Stimulated activated CD8-positive, alpha-beta memory T cell treated with anti-CD3 and anti-CD28 coated beads, Interleukin-15, amount 100 ng/mL, for 1 hour (primary cell): ENCODE results near the gene FSD1L.

Experiments
- DNase-seq: peaks from one replicate; pipeline ENCODE4 v3.0.0-alpha.2; 2020; ENCODE audit warnings: low read depth

The FSD1L gene

DNA sequence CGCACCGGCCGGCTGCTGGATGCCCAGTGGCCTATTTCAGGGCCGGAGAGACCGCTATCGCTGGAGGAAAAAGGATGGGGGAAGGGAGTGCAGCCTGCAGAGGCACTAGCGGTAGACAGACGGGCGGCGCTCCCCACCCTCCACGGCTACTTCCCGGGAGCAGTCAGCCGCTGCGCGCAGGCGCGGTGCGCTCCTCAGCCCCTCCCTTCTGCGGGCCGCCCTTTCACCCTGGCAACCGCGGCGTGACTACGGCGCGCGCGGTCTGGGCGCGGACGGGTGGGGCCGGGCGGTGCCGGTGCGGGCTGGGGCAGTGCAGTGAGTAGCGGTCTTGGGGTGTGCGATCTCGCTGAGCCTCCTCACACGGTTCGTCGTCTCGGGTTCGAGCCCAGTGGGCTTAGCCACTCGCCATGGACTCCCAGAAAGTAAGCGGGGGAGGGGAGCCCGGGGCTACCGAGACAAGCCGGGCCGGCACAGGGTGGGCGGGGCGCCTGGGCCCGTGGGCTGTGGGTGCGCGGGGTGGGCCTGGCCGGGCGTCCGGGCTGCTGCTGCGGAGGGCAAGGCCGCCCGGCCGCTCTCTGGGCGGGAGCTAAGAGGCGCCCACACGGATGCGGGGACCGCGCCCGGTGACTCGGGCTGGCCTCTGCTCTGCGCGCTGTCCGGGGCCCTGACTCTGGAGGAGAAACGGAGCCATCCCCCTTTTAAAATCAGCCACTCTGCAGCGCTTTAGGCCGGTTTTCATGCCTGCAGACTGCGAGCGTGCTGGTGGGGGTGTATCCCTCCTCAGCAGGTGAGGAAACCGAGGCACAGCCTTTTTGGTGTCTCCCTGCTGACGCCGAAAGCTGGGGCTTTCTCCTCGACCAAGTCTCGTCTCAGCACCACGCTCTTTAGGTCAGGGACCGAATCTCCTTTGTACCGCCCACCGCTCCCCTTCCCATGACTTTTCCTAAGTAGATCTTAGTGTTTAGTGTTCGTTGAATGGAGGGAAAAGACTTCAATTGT, at the start of gene FSD1L:
Gene FSD1L, plus strand, starts transcription at position 221 of the 999 bp plus-strand sequence. Its CDS starts 187 bp downstream, at position 408.
- DNase-seq, result peak; percentile 50

DNA sequence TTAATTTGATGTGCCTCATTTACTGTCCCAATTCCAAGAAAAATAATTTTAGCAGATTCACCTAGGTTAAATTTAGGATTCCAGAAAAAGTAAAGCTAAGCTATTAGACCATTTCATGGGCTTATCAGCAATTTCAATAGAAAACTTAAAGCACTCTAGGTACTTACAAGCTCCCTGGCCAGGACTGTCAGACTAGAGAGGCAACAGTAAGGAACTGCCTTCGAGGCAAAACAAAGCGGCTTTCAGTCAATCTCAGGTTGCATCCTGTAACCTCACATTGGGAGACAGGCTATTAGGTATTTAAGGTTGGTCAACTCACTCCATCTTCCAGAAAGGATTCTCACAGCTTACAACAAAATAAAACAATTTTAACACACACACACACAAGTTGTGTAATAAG, 48.7 kb upstream of the FSD1L start:
- no peak for DNase-seq

DNA sequence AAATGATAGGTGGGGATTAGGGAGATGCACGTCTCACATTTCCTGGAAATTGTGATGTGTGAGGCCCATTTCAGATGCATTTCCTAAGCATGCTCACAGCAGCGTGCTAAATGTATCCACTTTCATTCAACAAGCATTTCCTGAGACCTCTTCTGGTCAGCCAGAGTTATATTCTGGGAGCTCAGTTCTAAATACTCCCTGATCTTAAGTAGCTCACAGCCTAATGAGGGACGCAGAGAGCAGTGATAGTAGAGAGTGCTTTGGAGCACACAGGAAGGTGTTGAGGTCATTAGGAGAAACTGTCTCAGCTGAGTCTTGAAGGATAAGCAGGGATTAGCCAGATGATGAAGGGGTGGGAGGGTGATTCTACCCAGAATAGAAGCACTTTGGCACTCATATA, 46.2 kb upstream of the FSD1L start:
- DNase-seq, result no peak

DNA sequence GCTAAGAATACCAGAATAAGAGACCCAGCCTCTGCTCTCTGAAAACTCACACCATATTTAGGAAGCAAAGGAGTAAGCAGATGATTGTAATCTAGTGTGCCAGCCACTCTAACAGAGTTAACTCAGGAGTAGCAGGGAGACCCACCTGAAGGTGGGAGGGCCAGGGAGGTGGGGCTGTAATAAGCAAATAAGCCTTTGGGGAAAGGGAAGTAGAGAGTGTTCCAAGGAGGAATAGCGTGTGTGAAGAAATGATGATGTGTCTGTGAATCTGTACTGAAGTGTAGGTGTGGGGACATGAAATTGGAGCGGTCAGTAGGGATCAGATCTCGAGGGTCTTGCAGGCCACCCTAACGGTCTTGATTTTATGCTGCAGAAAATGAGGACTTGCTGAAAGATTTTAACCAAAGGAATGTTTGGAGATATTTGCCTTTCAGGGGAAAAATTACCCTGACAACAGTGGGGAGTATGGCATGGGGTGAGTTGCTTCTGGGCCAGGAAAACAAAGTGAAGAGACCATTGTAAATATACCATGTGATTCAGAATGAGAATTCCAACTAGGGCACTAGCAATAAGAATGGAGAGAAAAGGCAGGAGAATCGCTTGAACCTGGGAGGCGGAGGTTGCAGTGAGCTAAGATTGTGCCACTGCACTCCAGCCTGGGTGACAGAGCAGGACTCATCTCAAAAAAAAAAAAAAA, 44.1 kb upstream of the FSD1L start:
- DNase-seq, result no peak

DNA sequence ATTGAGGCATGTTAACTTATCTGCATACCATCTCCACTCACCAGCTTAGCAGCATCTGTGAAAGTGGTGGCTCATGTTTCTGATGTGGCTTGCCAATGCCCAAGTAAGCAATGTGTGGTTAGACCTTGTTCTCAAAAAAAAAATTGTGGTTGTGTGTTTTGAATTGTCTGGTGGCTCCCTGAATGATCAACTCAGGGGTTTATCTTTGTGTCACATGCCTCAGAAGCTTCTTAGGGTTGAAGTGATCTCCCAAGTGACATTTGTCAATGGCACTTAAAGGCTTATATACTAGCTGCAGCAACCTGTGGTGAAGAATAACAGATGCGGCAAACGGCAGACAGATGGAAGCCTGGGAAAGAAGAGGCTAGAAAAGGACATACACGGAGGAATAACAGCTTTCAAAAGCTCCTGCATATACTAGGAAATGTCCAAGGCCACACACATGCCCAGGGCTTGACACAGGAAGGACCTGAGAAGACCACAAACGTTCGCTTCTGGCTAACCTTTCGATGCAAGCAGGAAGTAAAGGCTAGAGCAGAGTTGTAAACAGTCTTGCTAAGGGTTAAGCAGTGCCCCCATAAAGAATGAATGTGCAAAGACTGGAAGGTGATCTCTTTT, 42.2 kb upstream of the FSD1L start:
- DNase-seq, result peak; percentile 16

DNA sequence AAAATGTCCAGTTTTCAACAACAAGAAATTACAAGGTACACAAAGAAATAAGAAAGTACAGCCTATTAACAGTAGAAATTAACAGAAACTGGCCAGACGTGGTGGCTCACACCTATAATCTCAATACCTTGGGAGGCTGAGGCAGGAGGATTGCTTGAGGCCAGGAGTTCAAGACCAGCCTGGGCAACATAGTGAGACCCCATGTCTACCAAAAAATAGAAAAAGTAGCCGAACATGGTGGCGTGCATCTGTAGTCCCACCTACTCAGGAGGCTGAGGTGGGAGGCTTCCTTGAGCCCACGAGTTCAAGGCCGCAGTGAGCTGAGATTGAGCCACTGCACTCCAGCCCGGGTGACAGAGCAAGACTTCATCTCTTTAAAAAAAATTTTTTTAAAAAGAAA, 41.5 kb upstream of the FSD1L start:
- no peak for DNase-seq

DNA sequence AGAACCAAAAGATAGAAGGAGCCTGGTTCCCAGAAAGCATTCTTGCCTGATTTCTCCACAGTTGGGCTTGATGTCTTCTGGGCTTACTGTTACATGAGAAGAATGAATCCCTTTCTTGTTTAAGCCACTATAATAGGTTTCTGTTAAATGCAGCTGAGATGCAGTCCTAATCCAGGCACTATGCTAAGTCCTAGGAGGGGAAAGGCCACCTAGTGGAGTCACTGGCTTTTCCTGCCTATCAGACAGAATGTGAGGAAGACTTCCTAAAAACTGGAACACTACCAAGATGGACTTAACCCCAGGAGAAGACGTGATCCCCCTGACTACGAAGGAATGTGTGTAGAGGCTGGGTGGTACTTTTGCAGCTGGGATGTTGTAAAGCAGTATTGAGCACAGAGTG, 34.3 kb upstream of the FSD1L start:
- DNase-seq, result no peak

DNA sequence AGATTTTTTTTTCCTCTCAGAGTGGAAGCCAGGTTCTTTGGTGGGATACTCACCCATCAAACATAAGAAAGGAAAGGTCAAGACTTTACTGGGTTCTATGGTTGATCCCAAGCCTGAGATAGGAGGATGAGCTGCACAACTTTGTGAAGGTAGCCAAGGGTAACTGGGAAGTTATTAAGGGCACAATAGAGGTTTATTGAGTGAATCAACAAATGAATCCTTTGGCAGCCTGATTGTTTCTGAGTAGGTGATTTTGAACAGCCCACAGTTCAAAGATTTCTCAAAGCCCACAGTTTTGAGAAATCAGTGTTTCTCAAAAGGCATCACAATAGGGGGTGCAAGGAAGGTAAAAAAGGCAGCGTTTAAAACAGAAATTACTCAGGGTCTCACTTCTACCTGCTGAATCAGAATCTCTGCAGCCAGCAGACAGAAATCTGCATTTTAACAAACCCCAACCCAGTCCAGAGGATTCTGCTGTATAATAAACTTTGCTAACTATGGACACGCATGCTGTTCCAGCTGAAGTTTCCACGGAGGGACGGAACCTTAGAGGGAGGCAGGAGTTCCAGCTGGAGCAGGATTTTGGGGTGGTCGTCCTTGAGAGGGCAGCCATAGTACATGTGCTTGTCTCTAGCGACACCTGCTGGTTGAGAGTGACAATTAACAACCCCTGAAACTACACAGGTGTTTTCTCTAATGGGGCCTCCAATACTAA, 32.7 kb upstream of the FSD1L start:
- DNase-seq, result peak; percentile 50

DNA sequence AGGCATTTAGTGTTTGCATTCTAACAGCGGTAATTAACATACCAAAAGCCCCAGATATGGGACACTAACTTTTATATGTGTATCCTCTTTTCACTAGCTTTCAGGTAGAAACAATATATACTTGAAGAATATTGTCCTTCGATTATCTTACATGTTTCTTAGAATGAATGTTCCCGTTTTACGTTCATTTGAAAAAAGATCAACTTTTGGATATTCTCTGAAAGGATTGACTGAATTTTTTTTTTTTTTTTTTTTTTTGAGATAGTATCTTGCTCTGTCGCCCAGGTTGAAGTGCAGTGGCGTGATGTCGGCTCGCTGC, 32.2 kb upstream of the FSD1L start:
- no peak for DNase-seq

DNA sequence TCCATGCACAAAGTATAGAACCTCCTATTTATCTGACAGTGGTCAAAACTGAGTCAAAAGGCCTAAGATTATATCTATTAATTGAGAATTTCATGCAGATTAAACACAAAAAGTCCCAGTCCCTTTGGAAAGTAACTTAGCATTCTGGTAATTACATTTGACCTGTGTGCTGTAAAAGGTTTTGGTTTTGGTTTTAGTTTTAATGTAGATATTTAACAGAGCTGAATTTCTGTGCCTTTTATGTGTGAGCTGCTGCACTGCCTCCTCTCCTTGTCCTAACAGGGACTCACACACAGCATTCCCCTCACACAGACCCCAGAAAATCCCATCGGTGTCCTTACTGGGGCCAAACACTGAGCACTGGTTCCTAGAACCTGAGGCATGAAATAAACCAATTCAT, 31.0 kb upstream of the FSD1L start:
- DNase-seq, result no peak

DNA sequence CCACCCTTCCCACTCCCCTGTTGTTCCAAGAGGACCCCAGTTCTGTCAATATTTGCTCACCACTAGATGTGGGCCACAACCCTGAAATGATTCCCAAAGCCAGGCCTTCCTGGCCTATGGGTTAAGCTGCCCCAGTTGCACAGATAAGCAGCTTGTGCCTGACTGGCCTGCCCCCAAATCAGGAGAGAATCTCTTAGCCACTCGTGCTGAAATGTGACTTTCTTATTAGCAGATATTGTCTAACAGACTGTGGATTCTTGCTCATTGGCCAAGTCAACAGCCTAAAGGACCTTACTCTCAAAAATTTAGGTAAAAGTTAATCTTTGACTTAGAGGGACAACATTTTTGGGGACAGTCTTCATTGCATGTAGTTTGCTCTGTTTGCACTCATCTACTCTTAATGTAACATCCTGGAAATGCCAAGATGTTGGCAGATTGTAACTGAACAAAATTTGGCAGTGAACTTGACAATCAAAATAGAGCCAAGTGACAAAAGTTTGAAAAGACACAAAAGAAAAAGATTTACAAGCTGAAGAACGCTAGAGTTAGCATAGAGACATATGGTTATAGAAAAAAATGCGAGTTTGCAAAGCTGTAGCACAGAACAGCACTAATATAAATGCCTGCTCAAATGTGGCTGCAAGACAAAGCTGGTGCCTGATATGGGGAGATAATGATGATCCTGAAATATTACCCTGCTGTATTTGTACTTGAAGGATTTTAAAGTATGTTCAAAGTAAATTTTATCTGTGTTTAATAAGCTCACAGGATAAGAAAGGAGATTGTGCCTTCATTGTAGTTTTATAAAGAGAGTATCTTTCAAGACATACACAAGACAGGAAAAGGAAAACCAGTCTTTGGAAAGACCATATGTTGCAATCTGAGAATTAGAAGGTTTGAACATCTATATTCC, 29.0 kb upstream of the FSD1L start:
- DNase-seq, result no peak

DNA sequence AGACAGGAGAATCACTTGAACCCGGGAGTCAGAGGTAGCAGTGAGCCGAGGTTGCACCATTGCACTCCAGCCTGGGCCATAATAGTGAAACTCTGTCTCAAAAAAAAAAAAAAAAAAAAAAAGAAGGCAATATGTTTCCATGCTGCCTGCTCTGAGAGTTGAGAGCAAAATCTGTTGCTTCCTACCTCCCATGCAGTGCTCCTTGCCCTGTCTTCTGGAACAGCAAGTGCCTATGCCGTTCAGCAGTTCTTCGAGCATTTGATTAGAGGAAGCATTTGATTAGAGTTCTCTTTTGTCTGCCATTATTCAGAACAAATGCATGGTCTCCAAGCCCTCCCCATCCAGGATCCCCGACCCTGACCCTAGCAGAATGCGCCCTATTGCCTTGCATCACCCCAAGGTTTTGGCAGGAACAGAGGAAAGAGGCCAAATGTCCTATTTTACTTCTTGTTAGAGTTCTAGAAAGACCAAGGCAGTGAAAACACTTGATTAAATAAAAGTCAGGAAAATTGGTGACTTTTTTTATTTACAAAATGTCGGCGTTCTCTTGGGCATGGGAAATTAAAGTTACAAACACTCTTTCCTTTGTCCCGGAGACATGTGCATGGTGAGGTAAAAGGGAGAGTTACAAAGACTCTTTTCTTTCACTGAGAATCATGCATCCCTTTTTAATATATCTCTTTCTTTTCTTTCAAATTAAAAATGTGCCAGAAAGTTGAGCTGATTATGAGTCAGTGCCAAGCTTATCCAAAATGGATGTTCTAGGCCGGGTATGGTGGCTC, 27.8 kb upstream of the FSD1L start:
- DNase-seq, result no peak

DNA sequence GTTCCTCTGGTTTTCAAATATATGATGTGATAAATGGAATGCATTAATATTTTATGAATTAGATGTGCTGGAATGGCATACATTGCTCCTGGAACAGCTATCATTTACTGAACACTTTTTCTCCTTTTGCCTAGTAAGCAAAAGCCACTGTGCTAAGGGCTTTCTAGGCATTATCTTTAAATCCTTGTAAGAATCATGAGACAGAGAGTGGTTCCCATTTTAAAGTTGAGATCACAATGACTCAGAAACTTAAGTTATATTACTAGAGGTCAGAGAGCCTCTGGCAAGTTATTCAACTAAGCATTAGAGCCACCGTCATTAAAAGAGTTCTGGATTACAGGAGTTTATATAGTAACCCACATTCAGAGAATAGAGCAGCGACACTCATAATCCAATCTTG, 26.7 kb upstream of the FSD1L start:
- no peak for DNase-seq

DNA sequence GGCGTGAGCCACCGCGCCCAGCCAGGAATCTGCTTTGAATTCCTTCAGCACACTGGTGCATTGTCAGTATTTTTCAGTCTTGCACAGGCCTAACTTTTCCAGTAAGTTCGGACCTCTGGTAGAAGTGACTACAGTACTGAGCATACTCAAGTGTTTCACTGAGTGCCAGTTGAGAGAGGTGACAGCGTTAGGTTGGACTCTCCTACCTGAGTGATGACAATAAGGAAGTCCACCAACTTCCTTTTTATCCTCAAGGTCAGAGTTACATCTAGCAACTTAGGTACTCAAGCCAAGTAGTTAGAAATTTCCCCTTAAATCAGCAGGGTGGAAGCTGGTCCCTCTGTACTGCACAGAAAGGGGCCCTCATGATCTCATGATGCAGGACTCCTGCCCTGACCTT, 26.0 kb upstream of the FSD1L start:
- DNase-seq, result no peak

DNA sequence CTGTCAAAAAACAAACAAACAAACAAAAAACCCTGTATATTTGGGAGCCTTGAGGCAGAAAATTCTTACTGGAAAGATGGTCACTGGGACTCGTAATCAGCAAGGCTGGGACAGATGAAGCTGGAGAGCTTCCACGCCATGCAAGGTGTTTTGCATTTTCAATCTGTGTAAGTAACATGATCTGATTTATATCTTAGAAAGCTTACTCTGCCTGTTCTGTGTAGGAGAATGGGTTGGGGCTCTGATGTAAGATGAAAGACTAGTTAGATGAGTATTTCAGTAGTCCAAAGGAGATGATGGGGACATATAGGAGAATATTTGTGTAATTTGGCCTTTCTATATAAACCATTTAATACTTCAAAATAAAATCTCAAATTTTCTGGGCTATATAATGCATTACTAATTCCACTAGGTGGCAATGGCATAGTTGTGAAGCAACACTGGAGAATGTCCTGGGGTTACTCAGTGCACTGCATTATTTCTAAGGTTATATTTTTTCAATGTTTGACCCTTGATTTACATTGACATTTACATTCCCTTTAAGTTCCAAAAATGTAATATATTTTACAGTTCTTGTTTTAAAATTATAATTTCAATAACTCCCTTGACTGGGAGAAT, 21.9 kb upstream of the FSD1L start:
- DNase-seq, result no peak

DNA sequence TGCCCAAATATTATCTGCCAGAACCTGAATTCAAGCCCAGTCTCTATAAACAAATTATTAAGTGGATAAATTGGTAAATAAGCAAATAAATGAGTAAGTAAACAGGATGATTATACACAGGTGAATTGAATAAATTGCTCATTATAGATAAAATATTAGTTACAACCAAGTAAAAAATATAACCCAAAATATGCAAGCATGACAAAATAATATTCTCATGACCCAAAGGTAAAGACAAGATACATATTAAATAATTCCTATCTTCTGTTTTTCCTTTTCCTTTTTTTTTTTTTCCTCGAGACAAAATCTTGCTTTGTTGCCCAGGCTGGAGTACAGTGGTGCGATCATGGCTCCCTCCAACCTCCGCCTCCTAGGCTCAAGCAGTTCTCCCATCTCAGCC, 21.2 kb upstream of the FSD1L start:
- no peak for DNase-seq

DNA sequence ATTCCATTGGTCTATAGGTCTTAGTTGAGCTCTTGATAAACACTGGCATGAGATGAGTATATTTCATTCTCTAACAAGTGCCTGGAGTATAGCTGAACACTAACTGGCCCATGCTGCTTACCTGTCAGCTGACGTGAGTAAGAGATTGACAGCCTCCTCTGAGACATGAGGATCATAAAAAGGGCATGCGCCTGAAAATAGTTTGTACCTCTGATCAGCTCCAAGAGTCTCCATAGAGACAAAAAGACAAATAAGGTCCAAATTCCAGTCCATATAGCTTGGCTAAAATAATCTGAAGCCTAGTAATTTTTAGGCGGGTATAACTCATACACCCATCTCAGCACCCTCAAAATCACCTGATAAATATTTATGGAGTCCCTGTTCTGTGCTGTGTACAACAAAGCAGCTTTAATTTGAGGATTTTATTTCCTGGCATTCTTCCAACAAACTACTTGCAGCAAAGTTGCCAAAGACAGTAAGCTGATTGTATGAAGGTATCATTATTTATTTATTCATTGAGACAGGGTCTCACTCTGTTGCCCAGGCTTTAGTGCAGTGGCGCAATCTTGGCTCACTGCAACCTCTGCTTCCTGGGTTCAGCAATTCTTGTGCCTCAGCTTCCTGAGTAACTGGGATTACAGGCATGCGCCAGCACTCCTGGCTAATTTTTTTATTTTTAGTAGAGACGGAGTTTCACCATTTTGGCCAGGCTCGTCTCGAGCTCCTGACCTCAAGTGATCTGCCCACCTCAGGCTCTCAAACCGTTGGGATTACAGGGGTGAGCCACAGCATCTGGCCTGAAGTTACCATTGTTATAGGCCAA, 16.2 kb upstream of the FSD1L start:
- no peak for DNase-seq

DNA sequence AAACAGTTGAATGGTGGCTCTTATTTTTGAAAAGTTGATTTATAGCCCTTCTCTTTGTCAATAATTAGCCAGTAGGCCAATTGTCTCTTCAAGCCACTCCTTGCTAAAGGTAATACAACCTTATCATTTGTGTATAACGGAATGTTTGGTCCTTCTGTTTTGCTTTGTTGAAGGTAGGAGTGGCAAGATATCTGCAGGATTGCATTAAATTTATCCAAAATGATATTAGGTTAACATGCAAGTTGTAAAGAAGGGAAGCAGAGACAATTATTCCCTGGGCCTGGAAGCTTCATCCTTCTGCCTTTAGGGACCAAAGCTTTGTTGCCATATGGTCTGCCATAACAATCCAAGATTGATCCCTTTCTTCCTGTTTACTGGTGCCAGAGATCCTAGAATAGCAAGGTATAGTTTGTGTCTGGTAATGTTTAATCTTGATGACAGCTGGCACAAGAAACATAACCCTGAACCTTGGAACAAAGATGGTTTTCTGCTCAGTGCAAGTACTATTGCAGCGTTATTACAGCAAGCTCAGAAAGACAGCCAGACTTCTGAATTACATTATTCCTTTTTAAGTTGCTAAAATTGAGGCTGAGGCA, 15.5 kb upstream of the FSD1L start:
- no peak for DNase-seq

DNA sequence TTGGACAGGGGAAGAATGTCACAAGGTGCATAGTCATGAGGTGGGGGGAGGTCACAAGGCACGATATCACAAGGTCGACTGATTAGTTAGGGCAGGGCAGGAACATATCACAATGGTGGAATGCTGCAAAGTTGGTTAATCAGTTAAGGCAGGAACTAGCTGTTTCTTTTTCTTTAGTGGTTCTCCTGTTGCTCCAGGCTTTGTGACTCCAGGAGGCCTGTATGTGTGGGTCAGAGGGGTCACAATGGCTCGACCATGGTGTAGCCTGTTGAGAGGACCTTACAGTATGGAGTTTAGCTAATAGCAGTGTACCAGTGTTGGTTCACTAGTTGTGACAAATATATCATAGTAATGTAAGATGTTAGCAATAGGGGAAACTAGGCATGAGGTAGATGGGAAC, 12.4 kb upstream of the FSD1L start:
- DNase-seq, result no peak
